DOHH2 (cell line): ENCODE results near the gene CACNA2D1.

Source experiments
- CTCF ChIP-seq: fragments of 200-600 bp; sonication (generic); IDR thresholded peaks from one replicate; pipeline ENCODE4 v1.5.1; 2014; ENCODE audit warnings: antibody characterized with exemption, mild to moderate bottlenecking, low read depth, low read length; ENCODE audit not compliant: poor library complexity, severe bottlenecking
- EZH2phosphoT487 ChIP-seq: fragments of 200-600 bp; sonication (generic); IDR thresholded peaks from 2 replicates; pipeline ENCODE4 v1.6.1; 2017; ENCODE audit warnings: borderline replicate concordance, mild to moderate bottlenecking, antibody characterized with exemption, low read length, moderate library complexity, mixed read lengths

GRCh38 chr7:82202965-82203364, 240.6 kb downstream of the CACNA2D1 start:
- TF ChIP-seq CTCF, result no peak
- TF ChIP-seq EZH2phosphoT487, result no peak
